ENCODE data around the gene RMC1. TPM values are rescaled to one million over a fixed set of nuclear protein-coding genes. Genes with fewer than 3 reads are reported as not detected.
"Not testable (repeated sequence)": the region's sequence is repeated elsewhere in the genome, so short reads cannot be mapped to it uniquely, and the experiment has no call there.

RMC1 gene
- total RNA-seq, 1 donor from 2014 or later: 25.0 TPM

- TF ChIP-seq CTCF (conservative IDR thresholded peaks at IDR 0.05): no peak
- Mint-ChIP-seq H3K9me3 (no peaks in the 10 kb centered on the region), H3K36me3 (peaks cover 5% of the 10 kb centered on the region), H3K27me3 (no peaks in the 10 kb centered on the region), H3K4me3 (peak overlapping the region; percentile 61), H3K4me1 (ENCODE audit: unreplicated experiment) (peaks cover 12% of the 10 kb centered on the region), H3K27ac (no peak overlapping the region)
- no peak for DNase-seq (ENCODE audit: extremely low spot score, unreplicated experiment)
Measured at GRCh38 chr18:23501626-23502025, 1.7 kb upstream of the RMC1 start.

- no peaks in the 10 kb centered on the region for H3K27me3 Mint-ChIP-seq
- DNase-seq (ENCODE audit: extremely low spot score, unreplicated experiment): no peak
- H3K4me3 Mint-ChIP-seq: peak overlapping the region; percentile 87
- H3K9me3 Mint-ChIP-seq: no peaks in the 10 kb centered on the region
- peaks cover 5% of the 10 kb centered on the region for H3K36me3 Mint-ChIP-seq
- H3K4me1 Mint-ChIP-seq (ENCODE audit: unreplicated experiment): peaks cover 12% of the 10 kb centered on the region
- no peak for TF ChIP-seq CTCF (conservative IDR thresholded peaks at IDR 0.05)
- H3K27ac Mint-ChIP-seq: peak overlapping the region; percentile 88
Measured at GRCh38 chr18:23502516-23503037, 734 bp upstream of the RMC1 start.

- H3K36me3 Mint-ChIP-seq: peaks cover 13% of the 10 kb centered on the region
- H3K9me3 Mint-ChIP-seq: no peaks in the 10 kb centered on the region
- H3K27me3 Mint-ChIP-seq: no peaks in the 10 kb centered on the region
- peaks cover 12% of the 10 kb centered on the region for H3K4me1 Mint-ChIP-seq (ENCODE audit: unreplicated experiment)
- no peak for TF ChIP-seq CTCF (conservative IDR thresholded peaks at IDR 0.05)
- no peak for DNase-seq (ENCODE audit: extremely low spot score, unreplicated experiment)
- H3K27ac Mint-ChIP-seq: peak overlapping the region; percentile 90
- H3K4me3 Mint-ChIP-seq: peak overlapping the region; percentile 98
Measured at GRCh38 chr18:23503963-23504344, 643 bp downstream of the RMC1 start.

GRCh38 chr18:23504720-23505119 lies 1.4 kb downstream of the RMC1 start:
- no peak for TF ChIP-seq CTCF (conservative IDR thresholded peaks at IDR 0.05)
- DNase-seq (ENCODE audit: extremely low spot score, unreplicated experiment): no peak

GRCh38 chr18:23506393-23506792 lies 3.1 kb downstream of the RMC1 start:
- Mint-ChIP-seq H3K27me3 (no peaks in the 10 kb centered on the region), H3K27ac (no peak overlapping the region), H3K9me3 (no peaks in the 10 kb centered on the region), H3K36me3 (peaks cover 23% of the 10 kb centered on the region), H3K4me3 (no peak overlapping the region), H3K4me1 (ENCODE audit: unreplicated experiment) (peaks cover 12% of the 10 kb centered on the region)
- no peak for DNase-seq (ENCODE audit: extremely low spot score, unreplicated experiment)
- TF ChIP-seq CTCF (conservative IDR thresholded peaks at IDR 0.05): no peak

More at GRCh38 chr18:23504720-23505119, 1.4 kb downstream of the RMC1 start:
- Mint-ChIP-seq H3K36me3 (peaks cover 13% of the 10 kb centered on the region), H3K9me3 (no peaks in the 10 kb centered on the region), H3K27ac (peak overlapping the region; percentile 90), H3K27me3 (no peaks in the 10 kb centered on the region), H3K4me3 (peak overlapping the region; percentile 98), H3K4me1 (ENCODE audit: unreplicated experiment) (peaks cover 12% of the 10 kb centered on the region)

GRCh38 chr18:23510923-23511322 lies 7.6 kb downstream of the RMC1 start:
- H3K27ac Mint-ChIP-seq; H3K4me1 Mint-ChIP-seq (ENCODE audit: unreplicated experiment); H3K9me3 Mint-ChIP-seq: not testable (repeated sequence)

GRCh38 chr18:23512216-23512615 lies 8.9 kb downstream of the RMC1 start:
- DNase-seq (ENCODE audit: extremely low spot score, unreplicated experiment); H3K27me3 Mint-ChIP-seq; H3K27ac Mint-ChIP-seq; H3K4me1 Mint-ChIP-seq (ENCODE audit: unreplicated experiment); H3K9me3 Mint-ChIP-seq; H3K4me3 Mint-ChIP-seq: not testable (repeated sequence)
- H3K36me3 Mint-ChIP-seq: peaks cover 27% of the 10 kb centered on the region

More at GRCh38 chr18:23510923-23511322, 7.6 kb downstream of the RMC1 start:
- not testable (repeated sequence) for H3K4me3 Mint-ChIP-seq; H3K27me3 Mint-ChIP-seq; DNase-seq (ENCODE audit: extremely low spot score, unreplicated experiment)
- H3K36me3 Mint-ChIP-seq: peaks cover 24% of the 10 kb centered on the region

All from type B pancreatic cell (in vitro differentiated cells).